Astrocyte (in vitro differentiated cells and primary cell): ENCODE data around the gene COL12A1. TPM values are rescaled to one million over a fixed set of nuclear protein-coding genes. Genes with fewer than 3 reads are reported as not detected.

Source experiments
- DNase-seq: peaks from one replicate; pipeline ENCODE4 v3.0.0-alpha.2; 2010; ENCODE audit warnings: low read depth
- FAIRE-seq: peaks from 2 replicates; lab custom pipeline; 2011; peaks lifted over from hg19 to GRCh38; lab: Jason Lieb, UNC
- H2AFZ ChIP-seq: 2 replicates; pipeline ENCODE4 v1.6.0; 2012; ENCODE audit warnings: low read depth, low read length, inconsistent platforms
- H3K27ac ChIP-seq: 2 replicates; pipeline ENCODE4 v1.5.1; 2011; ENCODE audit warnings: low read depth, low read length, inconsistent platforms
- H3K27me3 ChIP-seq: 2 replicates; pipeline ENCODE4 v1.6.0; 2011; ENCODE audit warnings: low read length, inconsistent platforms; ENCODE audit not compliant: insufficient read depth
- H3K36me3 ChIP-seq: 2 replicates; pipeline ENCODE4 v1.5.1; 2011; ENCODE audit warnings: low read length, inconsistent platforms; ENCODE audit not compliant: insufficient read depth
- H3K4me1 ChIP-seq: 2 replicates; pipeline ENCODE4 v1.5.1; 2011; ENCODE audit warnings: low read length, inconsistent platforms; ENCODE audit not compliant: insufficient read depth
- H3K4me2 ChIP-seq: 2 replicates; pipeline ENCODE4 v1.6.0; 2012; ENCODE audit warnings: low read length, inconsistent platforms
- H3K4me3 ChIP-seq: 2 replicates; pipeline ENCODE4 v1.5.1; 2011; ENCODE audit warnings: low read depth, mild to moderate bottlenecking, low read length, inconsistent platforms; ENCODE audit not compliant: insufficient read depth
- H3K79me2 ChIP-seq: 2 replicates; pipeline ENCODE4 v1.6.0; 2012; ENCODE audit warnings: mild to moderate bottlenecking, low read length, inconsistent platforms; ENCODE audit not compliant: insufficient read depth
- H3K9ac ChIP-seq: 2 replicates; pipeline ENCODE4 v1.6.0; 2012; ENCODE audit warnings: mild to moderate bottlenecking, low read length, inconsistent platforms
- H3K9me3 ChIP-seq: 2 replicates; pipeline ENCODE4 v1.5.1; 2012; ENCODE audit warnings: low read depth, mild to moderate bottlenecking, low read length, inconsistent platforms; ENCODE audit not compliant: insufficient read depth
- H4K20me1 ChIP-seq: 2 replicates; pipeline ENCODE4 v1.6.0; 2012; ENCODE audit warnings: low read length, inconsistent platforms; ENCODE audit not compliant: insufficient read depth
- H3K27ac Mint-ChIP-seq: one replicate; pipeline ENCODE4 v1.8.0; 2021; ENCODE audit warnings: mild to moderate bottlenecking, mixed read lengths; ENCODE audit not compliant: unreplicated experiment
- H3K27me3 Mint-ChIP-seq: one replicate; pipeline ENCODE4 v1.8.0; 2021; ENCODE audit warnings: low read depth, mixed read lengths; ENCODE audit not compliant: unreplicated experiment
- H3K36me3 Mint-ChIP-seq: one replicate; pipeline ENCODE4 v1.8.0; 2021; ENCODE audit warnings: low read depth, mixed read lengths; ENCODE audit not compliant: unreplicated experiment
- H3K4me1 Mint-ChIP-seq: one replicate; pipeline ENCODE4 v1.8.0; 2021; ENCODE audit warnings: low read depth, mixed read lengths; ENCODE audit not compliant: unreplicated experiment
- H3K4me3 Mint-ChIP-seq: one replicate; pipeline ENCODE4 v1.8.0; 2021; ENCODE audit warnings: mild to moderate bottlenecking, moderate library complexity, mixed read lengths; ENCODE audit not compliant: unreplicated experiment
- H3K9me3 Mint-ChIP-seq: one replicate; pipeline ENCODE4 v1.8.0; 2021; ENCODE audit warnings: mild to moderate bottlenecking, mixed read lengths; ENCODE audit not compliant: unreplicated experiment
- CTCF ChIP-seq: IDR thresholded peaks from 2 replicates; pipeline ENCODE4 v1.5.1; 2011; ENCODE audit warnings: low read depth, mild to moderate bottlenecking, inconsistent platforms, low read length, moderate library complexity; ENCODE audit not compliant: insufficient read depth
- EZH2 ChIP-seq: IDR thresholded peaks from 2 replicates; pipeline ENCODE4 v1.6.1; 2012; ENCODE audit warnings: mild to moderate bottlenecking, low read length, inconsistent platforms; ENCODE audit not compliant: insufficient read depth
- total RNA-seq: library from RNA; stranded (reverse); gene quantifications from 2 replicates; pipeline ENCODE4 v1.2.1, GENCODE V29; 2021

COL12A1 gene
- total RNA-seq, 1 donor from 2014 or later = 106 TPM

DNA sequence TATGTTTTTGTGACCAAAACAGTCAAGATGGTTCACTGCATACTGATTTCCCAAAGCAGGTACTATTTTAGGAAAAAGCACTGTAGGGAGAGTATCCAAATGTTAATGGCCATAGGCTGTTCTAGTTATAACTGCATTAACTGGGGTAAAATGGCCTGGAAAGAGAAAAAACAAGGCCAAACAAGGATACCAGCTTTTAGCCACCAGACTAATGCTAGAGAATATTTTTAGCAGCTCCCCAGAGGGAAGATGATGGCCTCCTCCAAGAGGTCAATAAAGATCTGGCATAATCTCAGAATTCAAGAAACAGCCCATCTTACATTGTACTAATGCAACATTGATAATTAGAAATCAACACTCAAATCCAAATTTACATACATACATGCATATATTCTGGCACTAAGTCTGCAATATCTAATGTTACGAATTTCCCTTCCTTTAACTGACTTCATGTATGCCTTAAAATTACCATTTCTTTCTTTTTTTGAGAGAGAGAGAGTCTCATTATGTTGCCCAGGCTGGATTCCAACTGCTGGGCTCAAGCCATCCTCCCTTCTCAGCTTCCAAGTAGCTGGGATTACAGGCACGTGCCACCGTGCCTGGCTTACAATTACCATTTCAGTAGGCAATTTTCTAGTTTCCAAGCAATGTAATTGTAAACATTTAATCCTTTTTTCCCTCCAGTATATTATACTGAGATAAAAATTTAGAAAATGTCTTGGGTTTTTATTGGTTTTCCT lies 28.4 kb upstream of the COL12A1 start:
- Histone ChIP-seq H3K36me3 (peaks cover 17% of the 10 kb centered on the region), H3K79me2 (peaks cover 4% of the 10 kb centered on the region), H3K4me1 (no peaks in the 10 kb centered on the region), H3K9ac (no peak overlapping the region), H3K9me3 (no peaks in the 10 kb centered on the region), H3K27ac (no peak overlapping the region), H3K4me3 (no peak overlapping the region), H2AFZ (no peak overlapping the region), H3K4me2 (no peak overlapping the region), H4K20me1 (peaks cover 5% of the 10 kb centered on the region), H3K27me3 (no peaks in the 10 kb centered on the region)
- no peaks in the 10 kb centered on the region for H3K27me3 Mint-ChIP-seq
- no peaks in the 10 kb centered on the region for H3K9me3 Mint-ChIP-seq
- TF ChIP-seq EZH2 = no peak
- TF ChIP-seq CTCF = no peak
- no peak overlapping the region for H3K4me3 Mint-ChIP-seq
- peaks cover 5% of the 10 kb centered on the region for H3K4me1 Mint-ChIP-seq
- no peak overlapping the region for H3K27ac Mint-ChIP-seq
- FAIRE-seq (no peak), DNase-seq (no peak)
- H3K36me3 Mint-ChIP-seq = peaks cover 3% of the 10 kb centered on the region

DNA sequence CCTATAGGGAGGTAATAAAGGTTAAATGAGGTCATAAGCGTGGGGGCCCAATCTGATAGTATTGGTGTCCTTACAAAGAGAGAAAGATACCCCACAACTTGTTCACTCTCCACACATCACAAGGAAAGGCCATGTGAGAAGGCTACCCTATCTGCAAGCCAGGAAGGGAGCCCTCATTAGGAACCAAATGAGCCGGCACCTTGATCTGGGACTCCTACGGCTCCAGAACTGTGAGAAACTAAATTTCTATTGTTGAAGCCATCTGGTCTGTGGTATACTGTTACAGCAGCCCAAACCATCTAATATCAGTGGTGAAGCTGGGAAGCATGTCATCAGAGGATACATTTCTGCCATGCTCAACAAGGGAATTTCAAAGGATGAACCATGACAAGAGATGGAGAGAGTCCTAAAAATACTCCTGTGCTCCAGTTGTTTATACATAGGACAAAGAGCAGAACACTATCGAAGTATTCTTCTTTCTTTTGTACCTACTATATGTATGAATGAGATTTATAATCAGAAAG lies 27.3 kb upstream of the COL12A1 start:
- Mint-ChIP-seq H3K4me1 (peaks cover 5% of the 10 kb centered on the region), H3K27me3 (no peaks in the 10 kb centered on the region), H3K4me3 (no peak overlapping the region), H3K36me3 (no peaks in the 10 kb centered on the region), H3K9me3 (no peaks in the 10 kb centered on the region), H3K27ac (no peak overlapping the region)
- H3K79me2 ChIP-seq = no peaks in the 10 kb centered on the region
- H3K9ac ChIP-seq = no peak overlapping the region
- no peak overlapping the region for H3K4me2 ChIP-seq
- no peak overlapping the region for H3K27ac ChIP-seq
- no peaks in the 10 kb centered on the region for H3K4me1 ChIP-seq
- no peaks in the 10 kb centered on the region for H4K20me1 ChIP-seq
- no peak for TF ChIP-seq CTCF
- no peak for TF ChIP-seq EZH2
- H3K27me3 ChIP-seq = no peaks in the 10 kb centered on the region
- no peak for FAIRE-seq
- no peak overlapping the region for H3K4me3 ChIP-seq
- H3K36me3 ChIP-seq = peaks cover 13% of the 10 kb centered on the region
- no peak overlapping the region for H2AFZ ChIP-seq
- H3K9me3 ChIP-seq = no peaks in the 10 kb centered on the region
- DNase-seq = no peak
